ENCODE data around the gene HTRA3.

The HTRA3 gene

DNA sequence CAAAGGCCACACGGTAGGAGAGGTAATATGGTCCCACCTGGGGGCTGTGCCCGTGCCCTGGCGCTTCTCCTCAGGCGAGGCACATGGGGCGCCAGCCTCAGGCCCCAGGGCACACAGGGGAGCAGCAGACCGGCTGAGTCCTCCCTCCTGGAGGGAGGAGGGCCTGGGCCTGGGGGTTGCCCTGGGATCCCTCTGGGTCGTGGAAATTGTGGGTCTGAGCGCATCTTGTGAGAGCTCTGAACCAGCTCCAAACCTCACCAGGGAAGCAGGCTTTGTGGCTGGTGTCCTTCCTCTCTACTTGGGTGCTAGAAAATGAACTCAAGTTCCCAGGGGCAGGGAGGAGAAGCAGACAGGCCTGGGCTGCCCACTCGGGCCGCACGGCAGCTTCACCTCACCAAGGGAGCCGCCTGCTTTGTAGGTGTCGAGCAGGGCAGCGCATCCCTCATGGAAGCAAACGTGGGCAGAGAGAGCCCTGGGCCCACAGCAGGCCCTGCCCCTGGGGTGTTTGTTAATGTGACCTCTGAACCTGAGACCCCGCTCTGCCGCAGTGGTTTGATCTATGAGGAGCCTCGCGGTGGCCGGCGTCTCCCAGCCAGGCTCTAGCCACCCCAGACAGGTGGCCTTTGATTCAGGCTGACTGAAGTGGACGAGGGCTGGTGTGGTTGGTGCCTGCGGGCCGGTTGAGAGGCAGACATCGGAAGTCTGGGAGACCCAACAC is 10.8 kb downstream of the HTRA3 start:
- DNase-seq (ENCODE audit: low spot score): no peak

- DNase-seq (ENCODE audit: low spot score): no peak
Observed at GRCh38 chr4:8280876-8281440, 11.4 kb downstream of the HTRA3 start.

- DNase-seq (ENCODE audit: low spot score): peak; percentile 88
Observed at GRCh38 chr4:8281519-8282133, 12.1 kb downstream of the HTRA3 start.

GRCh38 chr4:8282134-8282641 is 12.6 kb downstream of the HTRA3 start:
- no peak for DNase-seq (ENCODE audit: low spot score)

GRCh38 chr4:8282742-8283141 is 13.2 kb downstream of the HTRA3 start:
- no peak for DNase-seq (ENCODE audit: low spot score)

GRCh38 chr4:8283161-8283560 is 13.6 kb downstream of the HTRA3 start:
- no peak for DNase-seq (ENCODE audit: low spot score)

DNA sequence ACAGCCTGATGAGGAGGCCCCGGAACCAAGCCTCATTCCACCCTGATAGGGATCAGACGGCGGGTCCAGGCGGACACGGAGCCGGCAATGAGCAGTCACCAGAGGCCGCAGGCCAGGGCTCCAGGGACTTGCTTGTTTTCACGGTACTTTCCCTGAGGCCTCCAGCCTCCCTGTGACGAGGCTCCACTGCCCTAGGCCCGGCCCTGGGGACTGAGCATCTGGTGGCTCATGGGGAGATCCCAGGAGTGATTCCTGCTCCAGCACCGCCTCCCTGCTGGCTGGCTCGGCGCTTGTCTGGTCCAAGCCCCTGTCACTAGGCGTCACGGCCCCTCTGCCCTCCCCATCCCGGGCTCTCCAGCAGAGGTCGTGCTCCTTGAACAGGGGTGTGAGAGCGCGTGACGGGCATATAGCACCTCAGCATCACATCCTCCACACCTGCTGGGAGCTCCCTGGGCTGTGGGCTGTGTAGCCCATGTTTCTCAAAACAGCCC is 14.1 kb downstream of the HTRA3 start:
- DNase-seq (ENCODE audit: low spot score): no peak

- DNase-seq (ENCODE audit: low spot score): no peak
Observed at GRCh38 chr4:8284391-8284790, 14.8 kb downstream of the HTRA3 start.

- no peak for DNase-seq (ENCODE audit: low spot score)
Observed at GRCh38 chr4:8285143-8285975, 15.8 kb downstream of the HTRA3 start.

DNA sequence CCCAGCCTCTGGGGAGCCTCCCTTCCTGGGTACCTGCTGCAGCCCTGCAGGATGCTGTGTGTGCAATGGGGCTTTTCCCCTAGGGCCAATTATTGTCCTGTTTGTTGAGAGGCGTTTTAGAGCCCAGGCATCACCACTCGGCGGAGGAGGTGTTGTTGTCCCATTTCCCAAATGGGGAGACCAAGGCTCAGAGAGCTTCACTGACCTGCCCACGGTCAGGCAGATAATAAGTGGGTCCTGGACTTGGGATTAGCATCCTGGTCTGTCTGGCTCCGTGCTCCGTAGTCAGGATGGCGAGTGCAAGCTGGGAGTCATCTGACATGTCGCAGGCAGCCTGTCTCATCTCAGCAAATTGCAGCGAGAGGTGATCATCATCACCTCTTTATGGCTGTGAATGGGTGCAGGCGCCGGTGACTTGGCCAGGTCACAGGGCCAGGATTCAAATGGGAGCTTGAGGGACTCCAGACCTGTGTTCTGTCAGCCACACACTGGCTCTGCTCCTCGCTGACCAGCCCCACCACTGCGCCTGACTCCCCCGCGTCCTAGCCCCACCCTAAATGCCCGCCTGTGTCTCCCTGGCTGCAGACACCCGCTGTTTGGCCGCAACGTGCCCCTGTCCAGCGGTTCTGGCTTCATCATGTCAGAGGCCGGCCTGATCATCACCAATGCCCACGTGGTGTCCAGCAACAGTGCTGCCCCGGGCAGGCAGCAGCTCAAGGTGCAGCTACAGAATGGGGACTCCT is 16.6 kb downstream of the HTRA3 start:
- DNase-seq (ENCODE audit: low spot score): no peak

GRCh38 chr4:8286719-8287342 is 17.3 kb downstream of the HTRA3 start:
- DNase-seq (ENCODE audit: low spot score): no peak

DNA sequence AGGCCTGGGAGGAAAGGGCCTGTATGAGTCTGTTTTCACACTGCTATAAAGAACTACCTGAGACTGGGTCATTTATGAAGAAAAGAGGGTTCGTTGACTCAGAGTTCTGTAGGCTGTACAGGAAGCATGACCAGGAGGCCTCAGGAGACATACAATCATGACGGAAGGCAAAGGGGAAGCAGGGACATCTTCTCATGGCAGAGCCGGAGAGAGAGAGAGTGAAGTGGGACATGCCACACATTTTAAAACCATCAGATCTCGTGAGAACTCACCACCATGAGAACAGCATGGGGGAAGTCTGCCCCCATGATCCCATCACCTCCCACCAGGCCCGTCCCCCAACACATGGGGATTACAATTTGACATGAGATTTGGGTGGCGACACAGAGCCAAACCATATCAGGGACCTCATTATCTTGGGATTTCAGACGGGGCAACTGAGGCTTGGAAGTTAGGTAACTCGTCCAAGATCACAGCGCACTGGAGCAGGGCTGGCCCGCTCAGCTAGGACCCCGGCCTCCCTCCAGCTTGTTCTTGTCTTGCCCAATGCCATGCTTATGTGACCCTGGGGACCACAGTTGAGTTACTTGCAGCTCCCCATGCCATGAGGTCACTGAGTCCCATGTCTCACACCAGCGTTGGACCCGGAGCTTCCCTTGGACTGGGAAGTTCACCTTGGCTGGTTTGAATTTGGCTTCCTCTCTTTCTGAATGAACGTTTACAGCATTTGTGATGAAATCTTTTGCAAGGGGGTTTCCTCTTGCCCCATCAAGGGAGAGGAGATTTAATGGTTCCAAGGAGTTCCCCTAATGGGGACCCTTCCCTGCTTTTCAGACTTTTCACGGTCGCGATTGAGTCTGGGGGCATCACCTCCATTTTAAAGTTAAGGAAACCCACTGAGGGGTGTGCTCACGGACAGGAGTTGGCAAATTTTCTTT is 18.1 kb downstream of the HTRA3 start:
- no peak for DNase-seq (ENCODE audit: low spot score)

DNA sequence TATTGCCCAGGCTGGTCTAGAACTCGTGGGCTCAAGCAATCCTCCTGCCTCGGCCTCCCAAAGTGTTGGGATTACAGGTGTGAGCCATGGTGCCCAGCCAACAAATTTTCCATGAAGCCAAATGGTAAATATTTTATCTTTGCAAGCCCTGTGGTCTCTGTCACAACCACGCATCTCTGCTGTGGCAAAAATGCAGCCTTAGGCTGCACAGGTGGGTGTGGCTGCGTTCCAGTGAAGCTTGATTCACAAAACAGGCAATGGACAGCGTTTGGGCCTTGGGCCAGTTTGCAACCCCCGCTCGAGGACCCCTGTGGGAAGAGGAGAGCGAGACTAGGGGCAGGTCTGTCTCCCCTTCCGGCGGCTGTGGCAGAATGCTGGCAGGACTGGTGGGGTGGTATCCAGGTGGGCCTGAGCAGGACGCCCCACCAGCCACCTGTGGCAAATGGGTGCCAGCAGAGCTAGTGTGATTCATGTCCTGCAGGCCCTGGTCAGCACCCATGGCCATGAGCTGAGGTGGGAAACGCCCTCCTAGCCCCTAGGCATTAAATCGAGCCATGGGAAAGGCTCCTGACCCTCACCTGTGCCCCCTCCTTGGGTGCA is 19.7 kb downstream of the HTRA3 start:
- DNase-seq (ENCODE audit: low spot score): peak; percentile 48

DNA sequence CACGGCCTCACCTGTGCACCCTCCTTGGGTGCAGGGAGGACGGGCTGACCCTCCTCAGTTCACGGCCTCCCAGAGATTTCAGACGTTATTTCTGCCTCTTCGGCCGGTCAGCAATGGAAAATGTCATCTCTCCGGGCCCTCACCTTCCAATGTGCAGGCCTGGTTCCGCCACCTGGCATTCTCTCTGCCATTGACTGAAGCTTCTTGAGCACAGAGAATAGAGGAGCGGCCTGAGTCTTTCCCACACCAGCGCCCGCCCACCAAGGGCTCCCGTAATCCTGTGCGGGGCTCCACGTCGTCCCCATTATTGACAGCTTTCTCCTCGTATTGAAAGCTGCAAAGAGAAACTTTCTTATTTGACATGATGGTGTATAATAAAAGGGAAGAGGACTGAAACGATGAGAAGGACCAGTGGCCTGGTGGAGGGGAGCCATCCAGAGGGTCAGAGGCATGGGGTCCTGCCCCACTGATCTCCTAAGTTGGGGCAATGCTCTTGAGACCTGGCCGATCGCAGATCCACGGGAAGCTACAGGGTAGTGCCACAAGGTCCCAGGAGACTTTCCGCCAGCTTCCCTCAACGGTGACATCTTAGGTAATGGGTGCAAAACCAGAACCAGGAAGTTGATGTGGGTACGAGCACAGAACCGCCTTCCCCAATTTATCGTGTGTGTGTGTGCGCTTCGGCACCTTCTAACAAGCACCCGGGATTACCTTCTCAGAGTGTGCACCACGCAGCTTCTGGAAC is 20.6 kb downstream of the HTRA3 start:
- DNase-seq (ENCODE audit: low spot score): no peak

DNA sequence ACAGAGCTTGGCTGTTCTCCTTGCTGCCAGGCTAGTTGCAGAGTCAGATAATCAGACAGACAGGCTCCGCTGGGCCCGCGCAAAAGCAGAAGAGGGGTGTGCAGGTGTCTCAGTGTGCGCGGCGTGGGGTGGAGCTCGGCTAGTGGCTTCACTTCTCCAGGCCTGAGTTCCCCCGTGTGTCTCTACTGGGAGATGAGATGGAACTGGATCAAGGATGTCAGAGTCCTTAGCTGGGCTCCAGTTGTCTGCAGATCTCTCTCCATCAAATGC is 21.1 kb downstream of the HTRA3 start:
- DNase-seq (ENCODE audit: low spot score): peak; percentile 44

- peak; percentile 50 for DNase-seq (ENCODE audit: low spot score)
Observed at GRCh38 chr4:8291036-8291682, 21.6 kb downstream of the HTRA3 start.

- DNase-seq (ENCODE audit: low spot score): peak; percentile 57
Observed at GRCh38 chr4:8291701-8292477, 22.3 kb downstream of the HTRA3 start.

Data from left forelimb (tissue), 1 donor.